ENCODE data around the gene SPINT2.
"Not testable (repeated sequence)": the region's sequence is repeated elsewhere in the genome, so short reads cannot be mapped to it uniquely, and the experiment has no call there.

SPINT2 gene

DNA sequence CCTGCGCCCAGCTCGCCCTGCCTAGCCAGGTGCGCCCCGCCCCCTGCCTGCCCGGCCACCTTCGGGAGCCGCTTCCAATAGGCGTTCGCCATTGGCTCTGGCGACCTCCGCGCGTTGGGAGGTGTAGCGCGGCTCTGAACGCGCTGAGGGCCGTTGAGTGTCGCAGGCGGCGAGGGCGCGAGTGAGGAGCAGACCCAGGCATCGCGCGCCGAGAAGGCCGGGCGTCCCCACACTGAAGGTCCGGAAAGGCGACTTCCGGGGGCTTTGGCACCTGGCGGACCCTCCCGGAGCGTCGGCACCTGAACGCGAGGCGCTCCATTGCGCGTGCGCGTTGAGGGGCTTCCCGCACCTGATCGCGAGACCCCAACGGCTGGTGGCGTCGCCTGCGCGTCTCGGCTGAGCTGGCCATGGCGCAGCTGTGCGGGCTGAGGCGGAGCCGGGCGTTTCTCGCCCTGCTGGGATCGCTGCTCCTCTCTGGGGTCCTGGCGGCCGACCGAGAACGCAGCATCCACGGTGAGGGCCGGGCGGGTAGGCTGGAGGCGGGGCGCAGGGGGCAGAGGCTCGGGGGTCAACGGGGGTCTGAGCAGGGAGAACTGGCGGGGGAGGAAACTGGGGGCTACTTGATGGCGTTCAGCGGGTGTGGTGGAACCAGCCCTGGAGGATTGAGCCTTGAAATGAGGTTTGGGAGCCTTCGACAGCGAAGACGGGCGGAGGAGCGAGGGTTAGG is at the start of gene SPINT2:
TSS of gene SPINT2 (plus strand) at position 88 of the 727 bp plus-strand sequence. CDS start at position 408, 320 bp downstream.
- peak in 1 of 3 experiments; percentile 15 for DNase-seq (ENCODE audit: low read depth in 3 of 3)

DNA sequence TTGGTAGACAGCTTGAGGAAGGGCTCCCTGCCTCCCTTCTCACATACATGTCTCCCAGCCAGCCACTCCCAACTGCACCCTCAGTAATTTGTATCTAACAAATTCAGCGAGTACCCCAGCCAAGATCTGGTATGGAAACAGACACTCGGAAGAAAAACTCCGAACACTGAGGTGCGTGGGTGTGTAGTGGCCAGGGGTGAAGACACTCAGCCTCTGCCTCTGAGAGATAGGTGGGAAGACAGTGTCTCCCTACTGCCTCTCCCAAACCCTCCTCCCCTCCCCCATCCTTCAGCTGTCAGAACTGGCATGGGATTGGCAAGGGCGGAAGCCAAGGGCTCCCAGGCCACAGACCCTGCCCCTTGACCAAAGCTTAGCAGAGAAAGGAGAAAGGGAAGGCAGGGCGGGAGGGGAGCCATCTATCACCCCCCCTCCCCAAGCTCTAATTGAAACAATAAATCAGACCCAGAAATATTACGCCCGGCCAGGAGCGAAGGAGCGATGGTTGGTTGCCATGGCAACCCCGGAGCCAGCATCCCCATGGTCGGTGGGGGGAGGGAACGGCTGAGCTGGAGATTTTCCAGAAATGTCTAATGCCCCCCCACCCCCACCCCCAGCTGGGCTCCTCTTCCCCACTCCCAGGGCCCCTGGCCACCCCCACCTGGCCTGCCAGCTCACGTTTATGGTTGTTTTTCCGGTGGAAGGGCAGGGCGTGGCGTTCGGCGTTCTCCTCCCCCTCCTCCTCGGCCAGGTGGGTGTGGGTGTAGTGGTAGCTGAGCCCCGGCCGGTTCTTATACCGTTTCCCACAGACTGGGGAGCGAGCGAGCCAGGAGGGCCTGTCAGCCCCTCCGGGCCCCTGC is 47.4 kb upstream of the SPINT2 start:
- no peak for DNase-seq (ENCODE audit: low read depth in 3 of 3)

- DNase-seq (ENCODE audit: low read depth in 3 of 3): no peak
Observed at GRCh38 chr19:38218204-38218603, 46.2 kb upstream of the SPINT2 start.

GRCh38 chr19:38219221-38219620 is 45.2 kb upstream of the SPINT2 start:
- DNase-seq (ENCODE audit: low read depth in 3 of 3): no peak

- DNase-seq (ENCODE audit: low read depth in 3 of 3): no peak
Observed at GRCh38 chr19:38221421-38221820, 43.0 kb upstream of the SPINT2 start.

- DNase-seq (ENCODE audit: low read depth in 3 of 3): no peak
Observed at GRCh38 chr19:38221919-38222830, 42.2 kb upstream of the SPINT2 start.

DNA sequence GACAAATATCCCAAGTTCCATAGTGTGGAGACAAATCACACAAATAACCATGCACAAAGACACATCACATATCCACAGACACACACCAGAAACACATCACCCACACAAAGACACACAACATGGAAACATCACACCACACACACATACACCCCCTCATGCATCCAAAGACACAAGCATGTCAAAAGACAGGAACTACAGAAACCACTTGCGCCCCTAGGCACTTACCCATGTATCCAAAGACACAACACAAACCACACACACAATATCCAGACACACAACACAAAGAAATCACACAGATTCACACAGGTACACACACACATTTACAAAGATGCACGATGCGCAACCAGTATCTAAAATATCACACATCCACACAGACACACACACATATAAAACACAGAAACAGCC is 41.3 kb upstream of the SPINT2 start:
- no peak for DNase-seq (ENCODE audit: low read depth in 3 of 3)

DNA sequence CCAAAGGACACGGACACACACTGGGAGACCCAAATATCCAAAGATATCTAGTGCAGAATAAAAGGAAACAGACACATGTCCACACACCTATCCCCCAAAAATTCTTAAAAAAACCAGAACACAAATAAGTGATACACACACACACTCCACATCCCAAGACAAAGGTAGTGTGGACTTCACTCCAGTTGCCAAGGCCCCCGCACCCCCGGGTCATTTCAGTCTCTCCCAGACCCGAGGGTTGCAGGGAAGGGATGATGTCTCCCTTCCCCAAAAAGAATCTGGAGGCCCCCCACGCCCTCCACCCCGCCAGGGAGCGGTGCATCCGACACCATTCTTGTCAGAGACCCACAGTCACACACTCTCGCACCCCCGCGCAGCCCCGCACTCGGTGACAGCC is 40.8 kb upstream of the SPINT2 start:
- DNase-seq (ENCODE audit: low read depth in 3 of 3): no peak

- DNase-seq (ENCODE audit: low read depth in 3 of 3): peak; percentile 41 to 46 (median 41)
Observed at GRCh38 chr19:38224014-38224862, 40.1 kb upstream of the SPINT2 start, which contains the start of gene DPF1. Gene DPF1 (minus strand): TSS chr19:38224222. CDS start chr19:38224142, 80 bp downstream.

GRCh38 chr19:38224863-38225218 is 39.5 kb upstream of the SPINT2 start:
- not testable (repeated sequence) for DNase-seq (ENCODE audit: low read depth in 3 of 3)

DNA sequence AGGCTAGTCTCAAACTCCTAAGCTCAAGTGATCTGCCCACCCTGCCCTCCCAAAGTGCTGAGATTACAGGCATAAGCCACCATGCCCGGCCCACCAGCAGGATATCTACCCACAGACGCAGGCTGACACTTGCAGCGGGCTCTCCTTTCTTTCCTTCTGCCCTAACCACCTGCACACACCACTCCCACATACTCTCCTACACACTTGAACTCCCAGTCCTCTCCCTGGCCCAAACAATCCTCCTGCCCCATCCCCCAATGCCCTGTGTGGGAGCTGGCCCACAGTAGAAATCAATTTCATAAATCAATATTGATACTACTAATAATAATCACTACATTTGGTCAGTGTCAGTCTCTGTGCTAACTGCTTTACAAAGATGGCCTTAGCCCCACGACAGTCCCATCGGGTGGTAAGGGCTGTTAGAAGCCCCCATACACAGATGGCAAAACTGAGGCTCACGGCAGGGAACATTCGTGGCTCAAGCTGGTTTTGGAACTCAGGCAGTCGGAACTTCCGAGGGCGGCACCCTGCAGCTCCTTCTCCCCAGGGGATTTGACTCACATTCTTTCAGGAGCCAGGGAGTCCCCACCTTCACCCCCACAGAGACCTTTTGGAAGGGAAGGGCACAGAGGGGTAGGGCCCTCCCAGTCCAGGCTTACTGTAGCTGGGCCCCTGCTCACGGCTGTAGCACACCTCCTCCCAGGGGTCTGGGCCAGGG is 36.9 kb upstream of the SPINT2 start:
- no peak for DNase-seq (ENCODE audit: low read depth in 3 of 3)

DNA sequence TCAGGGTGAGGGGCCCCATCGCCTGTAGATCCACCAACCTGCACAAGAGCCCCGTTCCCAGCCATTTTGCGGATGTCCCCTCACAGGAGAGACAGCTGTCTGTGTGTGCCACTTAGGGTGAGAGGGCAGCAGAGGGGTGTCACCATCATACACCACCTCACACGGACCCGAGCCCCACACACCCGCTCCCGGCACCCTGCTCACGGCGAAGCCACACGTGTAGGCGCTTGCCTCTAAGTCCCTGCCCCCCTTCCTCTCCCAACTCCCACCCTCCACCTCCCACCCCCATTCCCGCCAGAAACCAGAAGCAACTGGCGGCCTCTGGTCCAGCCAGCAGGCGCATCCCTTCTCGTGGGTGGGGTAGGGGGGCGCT is 36.4 kb upstream of the SPINT2 start:
- no peak for DNase-seq (ENCODE audit: low read depth in 3 of 3)

GRCh38 chr19:38228491-38229439 is 35.6 kb upstream of the SPINT2 start:
- no peak for DNase-seq (ENCODE audit: low read depth in 3 of 3)

- peak; percentile 26 to 36 (median 31) for DNase-seq (ENCODE audit: low read depth in 3 of 3)
Observed at GRCh38 chr19:38229585-38230073, 34.7 kb upstream of the SPINT2 start.

DNA sequence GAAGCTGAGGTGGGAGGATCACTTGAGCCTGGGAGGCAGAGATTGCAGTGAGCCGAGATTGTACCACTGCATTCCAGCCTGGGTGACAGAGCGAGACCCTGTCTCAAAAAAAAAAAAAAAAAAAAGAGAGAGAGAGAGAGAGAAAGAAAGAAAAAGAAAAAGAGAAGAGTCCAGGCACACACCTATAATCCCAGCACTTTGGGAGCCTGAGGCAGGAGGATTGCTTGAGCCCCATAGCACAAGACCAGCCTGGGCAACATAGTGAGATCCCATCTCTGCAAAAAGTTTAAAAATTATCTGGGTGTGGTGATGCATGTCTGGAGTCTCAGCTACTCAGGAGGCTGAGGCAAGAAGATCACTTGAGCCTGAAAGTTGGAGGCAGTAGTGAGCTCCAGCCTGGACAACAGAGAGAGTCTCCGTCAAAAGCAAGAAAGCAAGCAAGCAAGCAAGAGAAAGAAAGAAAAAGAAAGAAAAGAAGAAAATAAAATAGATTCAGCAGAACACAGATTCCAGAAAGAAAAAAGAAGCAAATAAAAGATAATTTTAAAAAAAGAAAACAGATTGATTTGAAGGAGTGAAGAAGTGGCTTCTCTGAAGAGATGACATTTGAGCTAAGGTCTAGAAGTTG is 33.8 kb upstream of the SPINT2 start:
- not testable (repeated sequence) for DNase-seq (ENCODE audit: low read depth in 3 of 3)

- no peak for DNase-seq (ENCODE audit: low read depth in 3 of 3)
Observed at GRCh38 chr19:38231918-38232317, 32.5 kb upstream of the SPINT2 start.

- DNase-seq (ENCODE audit: low read depth in 3 of 3): peak; percentile 42 to 60 (median 55)
Observed at GRCh38 chr19:38233740-38234251, 30.6 kb upstream of the SPINT2 start.

DNA sequence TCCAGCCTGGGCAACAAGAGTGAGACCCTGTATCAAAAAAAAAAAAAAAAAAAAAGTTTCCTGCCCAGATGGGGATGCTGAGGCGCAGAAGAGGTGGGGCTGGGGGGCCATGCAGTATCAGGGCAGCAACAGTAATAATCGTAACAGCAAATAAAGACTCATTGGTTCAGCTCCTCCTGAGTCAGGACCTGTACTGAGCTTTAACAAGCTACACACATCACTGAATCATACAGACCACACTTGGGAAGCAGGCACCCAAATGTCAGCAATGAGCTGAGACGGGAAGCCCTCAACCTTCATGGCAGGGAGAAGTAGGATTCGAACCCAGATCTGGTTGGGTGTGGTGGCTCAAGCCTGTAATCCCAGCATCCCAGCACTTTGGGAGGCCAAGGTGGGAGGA is 29.8 kb upstream of the SPINT2 start:
- no peak for DNase-seq (ENCODE audit: low read depth in 3 of 3)

Data from stimulated activated CD4-positive, alpha-beta T cell treated with anti-CD3 and anti-CD28 coated beads, TNF-alpha, amount 100 ng/mL, for 4 hours (primary cell).